ENCODE results near the gene EPRS1. TPM values are rescaled to one million over a fixed set of nuclear protein-coding genes. Genes with fewer than 3 reads are reported as not detected.
"Not testable (repeated sequence)": the region's sequence is repeated elsewhere in the genome, so short reads cannot be mapped to it uniquely, and the experiment has no call there.

The EPRS1 gene
- 152 and 167 TPM in 2 replicates for total RNA-seq (2012; rRNA removed)

- H3K27me3 ChIP-seq (ENCODE audit: control insufficient read depth, insufficient read depth, low read length), result no peaks in the 10 kb centered on the region
- peak within 1 kb of the TSS; percentile 82 for H3K4me2 ChIP-seq (ENCODE audit: low read length)
- H3K36me3 ChIP-seq (ENCODE audit: insufficient read depth, low read length), result peaks cover 4% of the 10 kb centered on the region
- H3K4me1 ChIP-seq (ENCODE audit: control insufficient read depth, insufficient read depth, low read length), result peaks cover 12% of the 10 kb centered on the region
- peak within 1 kb of the TSS; percentile 86 for H3K9ac ChIP-seq (ENCODE audit: low read depth, low read length)
- H3K9me3 ChIP-seq (replicated peaks; ENCODE audit: low read length), result no peaks in the 10 kb centered on the region
- peak within 1 kb of the TSS; percentile 95 for H3K4me3 ChIP-seq (ENCODE audit: low read length)
Observed at GRCh38 chr1:220046052-220046930, at the start of gene EPRS1. Gene EPRS1 (minus strand): TSS chr1:220046505. CDS start chr1:220046388, 117 bp downstream.

GRCh38 chr1:220094016-220094911 lies 48.0 kb upstream of the EPRS1 start, which contains the start of gene IARS2:
Gene IARS2 (plus strand): TSS chr1:220094132. CDS start chr1:220094217, 85 bp downstream.
- Histone ChIP-seq H3K4me3 (ENCODE audit: low read length) (peak within 1 kb of the TSS; percentile 97), H3K36me3 (ENCODE audit: insufficient read depth, low read length) (peaks cover 19% of the 10 kb centered on the region)

GRCh38 chr1:220093361-220094015 lies 47.2 kb upstream of the EPRS1 start:
- Histone ChIP-seq H3K9me3 (replicated peaks; ENCODE audit: low read length) (no peaks in the 10 kb centered on the region), H3K36me3 (ENCODE audit: insufficient read depth, low read length) (peaks cover 16% of the 10 kb centered on the region), H3K27me3 (ENCODE audit: control insufficient read depth, insufficient read depth, low read length) (no peaks in the 10 kb centered on the region), H3K4me3 (ENCODE audit: low read length) (no peak overlapping the region), H3K4me1 (ENCODE audit: control insufficient read depth, insufficient read depth, low read length) (peaks cover 16% of the 10 kb centered on the region), H3K9ac (ENCODE audit: low read depth, low read length) (no peak overlapping the region), H3K4me2 (ENCODE audit: low read length) (no peak overlapping the region)

More at GRCh38 chr1:220094016-220094911, 48.0 kb upstream of the EPRS1 start, which contains the start of gene IARS2:
- no peaks in the 10 kb centered on the region for H3K9me3 ChIP-seq (replicated peaks; ENCODE audit: low read length)
- H3K9ac ChIP-seq (ENCODE audit: low read depth, low read length), result peak within 1 kb of the TSS; percentile 85
- H3K4me1 ChIP-seq (ENCODE audit: control insufficient read depth, insufficient read depth, low read length), result peaks cover 16% of the 10 kb centered on the region
- H3K4me2 ChIP-seq (ENCODE audit: low read length), result peak within 1 kb of the TSS; percentile 89
- no peaks in the 10 kb centered on the region for H3K27me3 ChIP-seq (ENCODE audit: control insufficient read depth, insufficient read depth, low read length)

GRCh38 chr1:220092694-220093093 lies 46.4 kb upstream of the EPRS1 start:
- no peaks in the 10 kb centered on the region for H3K27me3 ChIP-seq (ENCODE audit: control insufficient read depth, insufficient read depth, low read length)
- peaks cover 10% of the 10 kb centered on the region for H3K36me3 ChIP-seq (ENCODE audit: insufficient read depth, low read length)
- H3K4me1 ChIP-seq (ENCODE audit: control insufficient read depth, insufficient read depth, low read length), result peaks cover 16% of the 10 kb centered on the region
- no peaks in the 10 kb centered on the region for H3K9me3 ChIP-seq (replicated peaks; ENCODE audit: low read length)
- no peak overlapping the region for H3K4me3 ChIP-seq (ENCODE audit: low read length)
- no peak overlapping the region for H3K4me2 ChIP-seq (ENCODE audit: low read length)
- no peak overlapping the region for H3K9ac ChIP-seq (ENCODE audit: low read depth, low read length)

DNA sequence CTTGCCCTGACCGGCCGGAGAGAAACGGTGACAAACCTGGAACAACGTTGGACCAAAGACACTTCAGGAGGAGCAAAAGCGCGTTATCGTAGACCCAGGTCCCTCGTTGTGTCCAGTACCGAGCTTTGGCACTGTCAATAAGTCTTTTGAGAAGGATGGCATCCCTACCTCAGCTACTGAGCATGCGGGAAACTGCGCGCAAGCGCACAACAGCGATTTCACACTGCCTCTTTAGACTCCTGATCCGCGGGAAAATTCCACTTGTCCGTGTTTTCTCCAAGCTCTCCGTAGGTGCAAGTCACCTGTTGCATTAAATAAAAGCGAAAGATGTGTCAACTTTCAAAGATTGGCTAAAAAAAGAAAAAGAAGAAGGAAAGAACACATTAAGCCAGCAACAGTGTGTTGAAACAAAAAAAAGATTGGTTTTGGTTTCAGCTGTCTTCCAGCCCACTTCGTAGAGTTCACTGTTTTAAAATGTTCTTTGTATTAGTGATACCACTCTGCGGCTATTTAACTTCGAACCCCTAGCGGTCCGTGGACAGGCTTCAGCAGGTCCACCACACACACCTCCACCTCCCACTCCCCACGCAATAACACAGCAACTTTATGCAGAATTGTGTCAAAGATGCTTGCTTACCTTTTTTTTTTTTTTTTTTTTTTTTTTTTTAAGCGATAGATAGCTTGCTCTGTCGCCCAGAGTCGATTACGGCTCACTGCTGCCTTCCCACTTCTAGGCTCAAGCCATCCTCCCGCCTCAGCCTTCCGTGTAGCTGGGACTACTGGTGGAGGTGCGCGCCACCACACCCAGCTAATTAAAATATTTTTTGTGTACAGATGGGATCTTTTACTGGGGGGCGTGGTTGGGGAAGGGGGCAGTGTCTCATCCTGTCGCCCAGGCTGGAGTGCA lies 43.6 kb upstream of the EPRS1 start, which contains the start of gene BPNT1:
BPNT1 (minus strand) TSS at position 139 of the 907 bp plus-strand sequence. CDS start 9,942 bp downstream, outside the sequence.
- Histone ChIP-seq H3K4me3 (ENCODE audit: low read length) (peak within 1 kb of the TSS; percentile 83), H3K27me3 (ENCODE audit: control insufficient read depth, insufficient read depth, low read length) (no peaks in the 10 kb centered on the region), H3K36me3 (ENCODE audit: insufficient read depth, low read length) (no peaks in the 10 kb centered on the region), H3K4me2 (ENCODE audit: low read length) (peak within 1 kb of the TSS; percentile 92), H3K4me1 (ENCODE audit: control insufficient read depth, insufficient read depth, low read length) (peaks cover 7% of the 10 kb centered on the region), H3K9me3 (replicated peaks; ENCODE audit: low read length) (no peaks in the 10 kb centered on the region), H3K9ac (ENCODE audit: low read depth, low read length) (peak within 1 kb of the TSS; percentile 81)

DNA sequence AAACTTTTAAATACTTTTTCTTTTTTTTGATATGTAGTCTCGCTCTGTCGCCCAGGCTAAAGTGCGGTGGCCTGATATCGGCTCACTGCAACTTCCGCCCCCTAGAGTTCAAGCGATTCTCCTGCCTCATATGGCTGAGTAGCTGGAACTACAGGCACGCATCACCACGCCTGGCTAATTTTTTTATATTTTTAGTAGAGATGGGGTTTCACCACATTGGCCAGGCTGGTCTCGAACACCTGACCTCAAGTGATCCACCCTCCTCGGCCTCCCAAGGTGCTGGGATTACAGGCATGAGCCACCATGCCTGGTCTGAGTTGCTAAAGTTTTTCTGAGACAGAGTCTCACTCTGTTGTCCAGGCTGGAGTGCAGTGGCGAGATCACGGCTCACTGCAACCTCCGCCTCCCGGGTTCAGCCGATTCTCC lies 40.0 kb upstream of the EPRS1 start:
- H3K4me1 ChIP-seq (ENCODE audit: control insufficient read depth, insufficient read depth, low read length); H3K4me2 ChIP-seq (ENCODE audit: low read length); H3K9ac ChIP-seq (ENCODE audit: low read depth, low read length); H3K36me3 ChIP-seq (ENCODE audit: insufficient read depth, low read length); H3K27me3 ChIP-seq (ENCODE audit: control insufficient read depth, insufficient read depth, low read length); H3K9me3 ChIP-seq (replicated peaks; ENCODE audit: low read length); H3K4me3 ChIP-seq (ENCODE audit: low read length): not testable (repeated sequence)

- no peaks in the 10 kb centered on the region for H3K9me3 ChIP-seq (replicated peaks; ENCODE audit: low read length)
- no peak overlapping the region for H3K4me2 ChIP-seq (ENCODE audit: low read length)
- no peaks in the 10 kb centered on the region for H3K36me3 ChIP-seq (ENCODE audit: insufficient read depth, low read length)
- H3K27me3 ChIP-seq (ENCODE audit: control insufficient read depth, insufficient read depth, low read length), result no peaks in the 10 kb centered on the region
- no peak overlapping the region for H3K9ac ChIP-seq (ENCODE audit: low read depth, low read length)
- no peak overlapping the region for H3K4me3 ChIP-seq (ENCODE audit: low read length)
- peaks cover 3% of the 10 kb centered on the region for H3K4me1 ChIP-seq (ENCODE audit: control insufficient read depth, insufficient read depth, low read length)
Observed at GRCh38 chr1:220084460-220084859, 38.2 kb upstream of the EPRS1 start.

- Histone ChIP-seq H3K4me3 (ENCODE audit: low read length) (no peak overlapping the region), H3K27me3 (ENCODE audit: control insufficient read depth, insufficient read depth, low read length) (no peaks in the 10 kb centered on the region), H3K9ac (ENCODE audit: low read depth, low read length) (no peak overlapping the region), H3K36me3 (ENCODE audit: insufficient read depth, low read length) (peaks cover 9% of the 10 kb centered on the region), H3K4me2 (ENCODE audit: low read length) (no peak overlapping the region), H3K9me3 (replicated peaks; ENCODE audit: low read length) (no peaks in the 10 kb centered on the region), H3K4me1 (ENCODE audit: control insufficient read depth, insufficient read depth, low read length) (no peaks in the 10 kb centered on the region)
Observed at GRCh38 chr1:220077887-220078286, 31.6 kb upstream of the EPRS1 start.

GRCh38 chr1:220076861-220077762 lies 30.8 kb upstream of the EPRS1 start:
- H3K4me3 ChIP-seq (ENCODE audit: low read length), result no peak overlapping the region
- H3K9ac ChIP-seq (ENCODE audit: low read depth, low read length), result no peak overlapping the region
- no peaks in the 10 kb centered on the region for H3K27me3 ChIP-seq (ENCODE audit: control insufficient read depth, insufficient read depth, low read length)
- H3K9me3 ChIP-seq (replicated peaks; ENCODE audit: low read length), result no peaks in the 10 kb centered on the region
- no peak overlapping the region for H3K4me2 ChIP-seq (ENCODE audit: low read length)
- H3K4me1 ChIP-seq (ENCODE audit: control insufficient read depth, insufficient read depth, low read length), result no peaks in the 10 kb centered on the region
- peaks cover 16% of the 10 kb centered on the region for H3K36me3 ChIP-seq (ENCODE audit: insufficient read depth, low read length)

Measured in skeletal muscle satellite cell (primary cell).